HG03565 (cell line): ENCODE results near the gene RBM10.
"Not testable (repeated sequence)": the region's sequence is repeated elsewhere in the genome, so short reads cannot be mapped to it uniquely, and the experiment has no call there.

Experiments used
- ATAC-seq: cut with Tn5 transposase; IDR thresholded peaks from one replicate; pipeline ENCODE4 v1.9.1; 2021; ENCODE audit warnings: mild to moderate bottlenecking, moderate library complexity; ENCODE audit not compliant: unreplicated experiment

RBM10 gene

GRCh38 chrX:47144626-47145394 is at the start of gene RBM10, which contains the start of gene NDUFB11:
Gene RBM10 (plus strand): TSS chrX:47145221. CDS start chrX:47147482, 2,261 bp downstream.
Gene NDUFB11 (minus strand): TSS chrX:47144702. CDS start chrX:47144679, 23 bp downstream.
- peak; percentile 84 for ATAC-seq

- no peak for ATAC-seq
These were observed 48.0 kb upstream of the RBM10 start for GRCh38 chrX:47097018-47097417.

GRCh38 chrX:47098338-47099094 is 46.5 kb upstream of the RBM10 start:
- no peak for ATAC-seq

- ATAC-seq, result no peak
These were observed 43.8 kb upstream of the RBM10 start for GRCh38 chrX:47101206-47101605.

GRCh38 chrX:47110936-47111615 is 33.9 kb upstream of the RBM10 start:
- ATAC-seq, result not testable (repeated sequence)

GRCh38 chrX:47112316-47112954 is 32.6 kb upstream of the RBM10 start:
- no peak for ATAC-seq

- not testable (repeated sequence) for ATAC-seq
These were observed 28.4 kb upstream of the RBM10 start for GRCh38 chrX:47116551-47117110.

GRCh38 chrX:47124466-47124865 is 20.6 kb upstream of the RBM10 start:
- not testable (repeated sequence) for ATAC-seq

GRCh38 chrX:47129157-47129898 is 15.7 kb upstream of the RBM10 start:
- ATAC-seq, result peak; percentile 94

- ATAC-seq, result no peak
These were observed 15.1 kb upstream of the RBM10 start for GRCh38 chrX:47129899-47130358.

GRCh38 chrX:47133493-47133892 is 11.5 kb upstream of the RBM10 start:
- no peak for ATAC-seq

GRCh38 chrX:47135650-47136049 is 9.4 kb upstream of the RBM10 start:
- ATAC-seq, result not testable (repeated sequence)

- no peak for ATAC-seq
These were observed 6.8 kb upstream of the RBM10 start for GRCh38 chrX:47138171-47138570.

- ATAC-seq, result peak; percentile 4
These were observed 961 bp upstream of the RBM10 start for GRCh38 chrX:47143894-47144625.

GRCh38 chrX:47145395-47146120 is 537 bp downstream of the RBM10 start:
- ATAC-seq, result no peak

GRCh38 chrX:47146121-47146935 is 1.3 kb downstream of the RBM10 start:
- ATAC-seq, result no peak
